K562 (cell line): Measurements from ENCODE around the gene HLA-F. TPM values are rescaled to one million over a fixed set of nuclear protein-coding genes. Genes with fewer than 3 reads are reported as not detected.

ENCODE experiments used
- CHD7 ChIP-seq: fragments of 200-600 bp; sonication (generic); IDR thresholded peaks from one replicate; pipeline ENCODE4 v1.6.1; 2012; ENCODE audit warnings: mild to moderate bottlenecking, low read depth, low read length, inconsistent platforms
- NFRKB ChIP-seq: fragments of 450-650 bp; IDR thresholded peaks from 2 replicates; pipeline ENCODE4 v1.6.1; 2016; ENCODE audit warnings: low read depth
- ZBTB40 ChIP-seq, 2 experiments: fragments of 450-650 bp in 1 of 2; sonication (generic) in 1 of 2; formaldehyde crosslinking in 1 of 2; IDR thresholded peaks; 2 replicates each; pipeline versions ENCODE4 v1.7.1 to v1.9.0; 2016 to 2022; ENCODE audit warnings: inconsistent platforms in 1 of 2, mild to moderate bottlenecking in 1 of 2, missing genetic modification reagents in 1 of 2
- polyA plus RNA-seq, 8 experiments: library from polyadenylated mRNA; depleted of rRNA in 4 of 8; stranded (reverse) in 5 of 8; unstranded in 3 of 8; fragments of >200 nt; fragmentation: Nextera tagmentation in 2 of 8; fragmentation: Illumina TruSeq in 1 of 8; extraction: Ambion mirVana in 2 of 8; extraction: Trizol in 1 of 8; gene quantifications; 2 replicates each; pipeline versions ENCODE4 v1.2.1 to v1.2.3, GENCODE V29; 2011 to 2014; ENCODE audit warnings: inconsistent platforms in 1 of 8, missing spikeins in 1 of 8
- total RNA-seq, 7 experiments: library from RNA; depleted of rRNA in 6 of 7; stranded (reverse); fragments of >200 nt in 6 of 7; fragmentation: Illumina TruSeq in 2 of 7; extraction: Trizol in 2 of 7; gene quantifications; 2 replicates each; pipeline versions ENCODE4 v1.2.1 to v1.2.3, GENCODE V29; 2011 to 2021; ENCODE audit warnings: low replicate concordance in 1 of 7

The HLA-F gene
- total and polyA plus RNA-seq, 9 of the 15 experiments (the other 6 are each of a cell fraction or from before 2014, with no cell fraction given): 0.40 to 0.76 (median 0.46) TPM; not detected in 6

DNA sequence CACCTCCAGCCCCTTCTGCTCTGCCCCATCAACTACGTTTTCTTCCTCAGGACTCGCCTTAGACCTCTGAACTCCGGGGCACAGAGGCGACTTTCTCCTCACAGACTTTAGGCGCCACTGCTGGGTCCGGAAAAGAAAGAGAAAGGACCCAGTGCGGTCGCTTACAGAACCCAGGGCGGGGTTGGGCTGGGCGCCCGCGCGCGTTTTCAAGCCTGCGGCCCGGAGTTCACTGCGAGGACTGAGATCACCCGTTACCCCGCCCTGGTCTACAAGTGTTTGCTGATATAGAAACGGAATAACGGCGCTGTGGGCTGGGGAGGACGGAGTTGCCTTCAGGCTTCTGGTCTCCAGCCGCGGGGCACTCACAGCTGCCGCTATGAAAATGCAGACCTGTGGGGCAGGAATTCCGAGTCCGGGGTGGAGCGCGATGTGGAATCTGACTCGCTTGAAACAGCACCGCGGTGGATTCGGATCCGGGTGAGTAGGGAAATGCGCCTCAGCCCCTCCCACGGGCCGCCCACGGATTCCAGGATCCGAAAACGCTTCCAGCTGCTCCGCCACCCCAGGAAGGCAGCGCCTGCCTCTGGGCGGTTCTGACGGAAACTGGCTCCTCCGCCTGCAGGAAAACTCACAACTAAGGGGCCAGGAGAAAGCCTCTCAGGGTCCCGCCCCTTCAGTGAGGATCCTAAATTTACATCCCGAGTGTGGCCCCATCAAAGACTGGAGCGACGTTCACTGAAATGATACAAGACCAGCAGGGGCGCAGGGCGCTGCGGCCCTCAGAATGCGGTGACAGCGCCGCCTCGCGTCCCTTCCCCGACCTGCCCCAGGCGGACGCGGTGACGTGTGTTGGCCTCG, 29.4 kb downstream of the HLA-F start (continued):
- TF ChIP-seq ZBTB40 (IDR thresholded peaks at IDR 0.05): peak; percentile 24; the same call in 1 of the 2 replicates
- no peak for TF ChIP-seq ZBTB40 (CRISPR knock-in tag; IDR thresholded peaks at IDR 0.05)
- TF ChIP-seq CHD7: no peak
- TF ChIP-seq NFRKB: no peak
